Loucy (cell line): ENCODE measurements around the gene RFT1.
A peak's percentile ranks its signal among the peaks of the same experiment; 100 is the strongest.

Experiments used
- EZH2phosphoT487 ChIP-seq: fragments of 200-600 bp; IDR thresholded peaks from 2 replicates; pipeline ENCODE4 v1.6.1; 2018; ENCODE audit warnings: antibody characterized with exemption, mild to moderate bottlenecking, moderate library complexity, borderline replicate concordance
- TF ChIP-seq, protein P1 (sequence below): fragments of 200-600 bp; sonication (generic); conservative IDR thresholded peaks from 2 replicates; pipeline ENCODE4 v1.5.1; 2014; ENCODE audit warnings: mild to moderate bottlenecking, antibody characterized with exemption, low read length

GRCh38 chr3:53109891-53110771, 20.1 kb downstream of the RFT1 start:
- TF ChIP-seq, protein P1, sequence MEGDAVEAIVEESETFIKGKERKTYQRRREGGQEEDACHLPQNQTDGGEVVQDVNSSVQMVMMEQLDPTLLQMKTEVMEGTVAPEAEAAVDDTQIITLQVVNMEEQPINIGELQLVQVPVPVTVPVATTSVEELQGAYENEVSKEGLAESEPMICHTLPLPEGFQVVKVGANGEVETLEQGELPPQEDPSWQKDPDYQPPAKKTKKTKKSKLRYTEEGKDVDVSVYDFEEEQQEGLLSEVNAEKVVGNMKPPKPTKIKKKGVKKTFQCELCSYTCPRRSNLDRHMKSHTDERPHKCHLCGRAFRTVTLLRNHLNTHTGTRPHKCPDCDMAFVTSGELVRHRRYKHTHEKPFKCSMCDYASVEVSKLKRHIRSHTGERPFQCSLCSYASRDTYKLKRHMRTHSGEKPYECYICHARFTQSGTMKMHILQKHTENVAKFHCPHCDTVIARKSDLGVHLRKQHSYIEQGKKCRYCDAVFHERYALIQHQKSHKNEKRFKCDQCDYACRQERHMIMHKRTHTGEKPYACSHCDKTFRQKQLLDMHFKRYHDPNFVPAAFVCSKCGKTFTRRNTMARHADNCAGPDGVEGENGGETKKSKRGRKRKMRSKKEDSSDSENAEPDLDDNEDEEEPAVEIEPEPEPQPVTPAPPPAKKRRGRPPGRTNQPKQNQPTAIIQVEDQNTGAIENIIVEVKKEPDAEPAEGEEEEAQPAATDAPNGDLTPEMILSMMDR = peak; percentile 66
- no peak for TF ChIP-seq EZH2phosphoT487
